NCI-H1092 (cell line): ENCODE measurements around the gene XXYLT1.
"Not testable (repeated sequence)": the region's sequence is repeated elsewhere in the genome, so short reads cannot be mapped to it uniquely, and the experiment has no call there.

Source experiments
- DNase-seq: peaks from one replicate; lab custom pipeline; 2025; lab: John Stamatoyannopoulos, UW

Gene XXYLT1

DNA sequence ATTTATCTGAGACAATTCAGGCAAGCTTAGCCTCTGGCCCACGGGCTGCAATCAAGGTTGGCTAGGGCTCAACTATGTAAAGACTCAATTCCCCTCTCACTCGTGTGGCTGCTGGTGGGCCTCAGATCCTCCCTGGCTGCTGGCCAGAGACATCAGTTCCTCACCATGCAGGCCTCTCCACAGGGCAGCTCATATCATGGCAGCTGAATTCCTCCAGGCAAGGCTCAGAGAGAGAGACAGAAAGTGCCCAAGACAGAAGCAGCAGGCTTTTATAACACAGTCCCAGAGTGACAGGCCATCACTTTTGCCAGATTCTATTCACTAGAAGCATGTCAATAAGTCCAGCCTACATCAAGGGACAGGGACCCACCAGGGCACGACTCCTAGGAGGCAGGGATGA is 63.2 kb downstream of the XXYLT1 start:
- DNase-seq: no peak

DNA sequence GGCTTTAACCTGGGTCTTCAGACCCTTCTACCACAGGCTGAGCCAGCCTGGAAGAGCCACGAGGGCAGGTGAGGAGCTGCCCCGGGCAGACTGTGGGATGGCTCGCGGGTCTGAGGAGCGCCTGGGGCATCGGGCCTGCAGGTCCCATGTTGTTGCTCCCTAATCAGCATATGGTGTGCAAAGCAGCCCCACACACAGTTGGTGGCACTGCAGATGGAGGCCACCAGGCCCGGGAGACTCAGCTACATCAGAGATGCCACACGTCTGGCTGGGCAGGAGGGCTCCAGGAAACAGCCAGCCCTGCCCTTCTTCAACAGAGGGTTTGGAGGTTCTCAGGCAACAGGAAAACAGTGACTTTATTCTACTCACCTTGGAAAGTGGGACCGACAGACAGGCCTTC is 63.9 kb downstream of the XXYLT1 start:
- no peak for DNase-seq

GRCh38 chr3:195204360-195205163 is 66.4 kb downstream of the XXYLT1 start:
- peak; percentile 62 for DNase-seq

GRCh38 chr3:195203606-195204005 is 67.4 kb downstream of the XXYLT1 start:
- no peak for DNase-seq

DNA sequence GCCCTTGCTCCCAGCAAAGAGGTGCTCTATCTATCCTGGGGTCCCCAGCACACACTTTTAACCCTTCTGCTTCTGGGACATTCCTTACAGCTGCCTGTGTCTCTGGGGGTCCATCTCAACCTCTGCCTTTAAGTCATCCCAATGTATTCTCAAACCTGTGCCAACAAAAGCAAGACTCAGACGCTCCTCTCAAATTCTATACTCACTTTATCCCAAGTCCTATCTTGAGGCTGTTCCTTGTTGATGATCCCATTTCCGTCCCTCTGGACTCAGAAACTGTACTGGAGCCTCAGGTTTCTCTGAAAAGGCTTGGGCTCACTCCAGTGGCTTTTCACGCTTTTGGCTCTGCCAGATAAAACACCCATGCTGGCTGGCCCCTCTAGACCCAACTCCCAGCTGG is 69.7 kb downstream of the XXYLT1 start:
- DNase-seq: no peak

DNA sequence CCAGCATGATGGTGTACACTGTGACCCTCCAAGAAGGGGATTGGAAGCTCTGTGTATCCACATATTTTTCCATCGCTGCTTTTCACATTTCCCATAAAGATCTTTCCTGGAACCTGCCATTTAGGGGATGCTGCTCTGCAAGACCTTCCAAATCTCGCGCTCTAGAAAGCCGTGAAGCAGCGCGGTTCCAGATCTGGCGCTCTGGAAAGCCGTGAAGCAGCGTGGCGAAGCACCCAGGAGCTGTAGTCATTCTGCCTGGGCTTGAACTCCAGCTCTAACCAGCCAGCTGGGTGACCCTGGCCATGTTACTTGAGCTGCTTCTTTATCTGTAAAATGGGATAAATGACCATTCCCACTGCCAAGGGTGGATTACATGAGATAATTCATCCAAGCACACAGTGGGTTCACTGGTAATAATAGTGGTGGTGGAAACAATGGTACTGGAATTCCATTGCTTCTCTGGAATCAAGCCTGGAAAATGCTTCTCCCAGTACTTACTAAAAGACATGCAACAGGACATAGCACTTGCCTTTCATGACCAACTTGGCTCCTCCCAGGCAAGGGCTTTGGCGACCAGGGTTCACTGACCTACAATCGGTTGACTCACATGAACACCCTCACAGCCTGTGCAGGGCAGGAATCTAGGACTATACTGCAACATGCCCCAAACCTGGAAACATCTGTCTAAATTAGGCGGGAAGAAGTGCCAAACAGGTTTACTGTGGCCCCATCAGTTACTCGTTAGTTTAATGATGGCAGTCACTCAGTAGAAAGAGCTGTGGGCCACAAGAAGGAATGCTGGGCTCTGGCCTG is 70.7 kb downstream of the XXYLT1 start:
- no peak for DNase-seq

DNA sequence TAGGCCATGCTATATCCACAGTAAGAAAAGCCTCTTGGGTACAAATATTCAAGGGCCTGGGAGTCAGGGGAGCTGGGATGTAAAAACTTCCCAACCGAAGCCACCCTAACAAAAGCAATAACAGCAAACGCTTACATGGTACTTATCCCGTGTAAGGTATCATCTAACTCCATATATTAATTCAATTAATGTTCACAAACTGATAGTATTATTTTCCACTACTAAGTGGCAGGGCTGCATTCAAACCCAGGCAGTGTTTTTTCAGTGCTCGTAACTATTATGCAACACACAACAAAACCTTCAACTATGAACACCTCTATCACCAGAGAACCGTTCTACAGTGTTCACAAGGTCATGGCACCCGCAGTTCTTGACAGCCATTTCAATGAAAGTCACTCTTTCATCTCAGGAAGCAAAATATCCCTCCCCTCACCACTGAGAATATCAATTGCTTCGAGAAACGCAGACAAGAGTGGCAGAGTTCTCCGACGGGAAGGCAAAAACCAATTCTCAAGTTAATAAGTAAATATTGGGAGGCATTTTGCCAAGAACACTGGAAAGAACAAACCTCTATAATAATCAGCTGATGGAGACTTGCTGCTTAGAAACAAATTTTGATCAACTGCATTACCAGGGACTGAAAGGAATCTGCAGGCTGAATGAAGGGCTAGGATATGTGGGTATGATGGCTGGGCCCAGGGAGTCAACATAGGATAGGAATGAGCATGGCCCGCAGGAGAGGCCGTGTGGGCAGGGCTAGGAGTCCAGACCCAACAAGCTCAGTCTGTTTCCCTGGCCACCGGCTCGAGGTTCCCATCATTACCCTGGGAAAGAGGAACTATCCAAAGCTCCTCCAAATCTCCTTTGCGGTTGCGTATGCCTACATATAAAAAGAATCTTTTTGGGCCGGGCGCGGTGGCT is 72.3 kb downstream of the XXYLT1 start:
- no peak for DNase-seq

GRCh38 chr3:195197765-195198425 is 73.1 kb downstream of the XXYLT1 start:
- DNase-seq: no peak

DNA sequence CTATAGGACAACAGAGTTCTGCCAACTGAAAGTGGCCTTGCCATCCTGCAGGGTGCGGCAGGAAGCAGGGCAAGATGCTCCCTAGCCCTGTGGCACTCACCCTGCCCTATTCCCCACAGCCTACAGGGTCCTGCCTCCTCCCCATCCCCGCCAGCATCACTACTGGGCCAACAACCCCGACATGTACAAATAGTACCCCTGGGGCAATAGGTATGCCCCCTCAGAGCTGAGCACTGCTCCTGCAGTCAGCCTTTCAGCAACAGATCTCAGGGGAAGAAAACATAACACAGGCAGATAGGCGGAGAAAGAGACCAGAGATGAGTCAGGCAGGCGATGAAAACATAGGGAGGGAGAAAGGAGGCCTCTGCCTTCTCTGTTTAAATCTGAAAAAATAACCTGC is 74.7 kb downstream of the XXYLT1 start:
- no peak for DNase-seq

DNA sequence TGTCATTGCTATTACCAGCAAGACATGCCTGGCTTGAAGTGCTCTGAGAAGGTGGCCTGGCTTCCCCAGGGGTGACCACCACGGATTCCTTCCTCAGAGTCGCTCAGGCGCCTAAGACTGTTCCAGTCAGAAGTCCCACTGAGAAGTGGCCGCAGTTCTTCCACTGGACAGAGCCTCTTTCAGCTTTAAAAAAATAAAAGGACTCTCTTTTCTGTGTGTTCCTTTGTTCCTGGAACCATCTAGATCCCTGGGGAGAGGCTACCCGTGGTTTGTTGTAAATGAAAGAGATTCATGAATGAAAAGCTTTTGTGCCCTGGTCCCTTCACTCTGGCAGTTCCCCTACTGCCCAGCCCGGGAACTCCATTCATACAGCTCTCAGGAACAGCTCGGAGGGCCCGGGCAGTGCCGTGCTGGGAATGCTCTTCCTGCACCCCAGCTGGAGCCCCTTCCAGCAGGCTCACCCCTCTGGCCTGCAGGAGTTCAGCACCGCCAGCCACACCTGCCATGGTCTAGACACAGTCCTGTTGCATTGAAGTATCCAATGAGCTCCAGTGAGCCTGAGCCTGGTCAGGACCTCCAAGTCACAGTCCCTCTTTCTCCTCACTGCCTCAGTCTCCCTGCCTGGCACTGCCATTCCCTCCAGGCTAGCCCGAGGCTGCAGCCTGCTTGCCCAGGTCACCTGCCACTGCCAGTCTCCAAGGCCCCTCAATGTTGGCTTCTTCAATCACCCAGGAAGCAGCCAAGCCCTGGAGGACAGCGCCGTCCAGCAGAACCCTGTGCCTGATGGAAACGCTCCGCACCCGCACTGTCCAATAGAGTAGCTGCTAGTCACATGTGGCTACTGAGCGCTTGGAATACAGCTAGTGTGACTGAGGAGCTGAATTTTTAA is 75.4 kb downstream of the XXYLT1 start:
- DNase-seq: peak; percentile 79

DNA sequence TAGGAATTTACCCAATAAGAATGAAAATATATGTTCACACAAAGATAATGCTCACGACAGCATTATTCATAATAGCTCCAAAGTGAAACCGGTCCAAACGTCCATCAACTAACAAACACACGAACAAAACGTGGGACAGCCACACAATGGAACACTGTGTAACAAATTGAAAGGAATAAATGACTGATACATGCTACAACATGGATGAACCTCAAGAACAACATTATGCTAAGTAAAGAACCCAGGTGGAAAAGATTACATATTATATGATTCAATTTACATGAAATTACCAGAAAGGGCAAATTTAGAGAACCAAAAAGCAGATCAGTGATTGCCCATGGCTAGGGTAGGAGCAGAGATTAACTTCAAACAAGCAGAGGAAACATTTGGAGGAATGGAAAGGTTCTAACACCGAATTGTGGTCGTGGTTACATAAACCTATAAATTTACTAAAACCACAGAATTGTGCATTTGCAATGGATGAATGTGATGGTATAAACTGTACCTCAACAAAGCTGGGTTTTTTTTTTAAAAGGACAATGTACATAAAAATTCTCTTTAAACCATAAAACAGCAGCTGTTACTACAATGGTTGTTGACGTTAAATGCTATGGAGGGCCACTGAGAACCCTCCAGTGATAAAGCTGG is 76.3 kb downstream of the XXYLT1 start:
- peak; percentile 75 for DNase-seq

- no peak for DNase-seq
Observed at GRCh38 chr3:195191580-195191979, 79.4 kb downstream of the XXYLT1 start.

GRCh38 chr3:195189821-195190220 is 81.1 kb downstream of the XXYLT1 start:
- DNase-seq: no peak

DNA sequence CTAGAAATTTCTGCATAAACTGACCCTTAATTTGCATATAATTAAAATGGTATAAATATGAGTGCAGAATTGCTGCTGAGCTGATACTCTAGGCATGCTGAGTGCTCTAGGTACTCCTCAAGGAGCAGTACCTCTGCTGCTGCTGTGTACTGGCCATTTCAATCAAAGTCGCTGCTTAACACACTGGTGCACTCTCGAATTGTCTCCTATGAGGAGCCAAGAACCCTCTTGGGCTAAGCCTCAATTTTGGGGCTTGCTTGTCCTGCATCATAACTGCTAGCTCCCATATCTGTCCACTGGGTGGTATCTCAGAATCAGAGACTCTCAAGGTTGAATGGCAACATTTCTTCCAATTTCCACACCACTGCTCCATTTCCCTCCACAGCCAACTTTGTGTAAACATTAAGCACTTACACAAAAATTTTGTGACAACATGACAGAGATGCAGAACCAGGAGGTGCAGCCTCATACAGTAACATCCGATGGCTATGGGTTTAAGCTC is 82.5 kb downstream of the XXYLT1 start:
- no peak for DNase-seq

- no peak for DNase-seq
Observed at GRCh38 chr3:195187609-195188425, 83.1 kb downstream of the XXYLT1 start.

- DNase-seq: not testable (repeated sequence)
Observed at GRCh38 chr3:195186710-195187047, 84.3 kb downstream of the XXYLT1 start.

- DNase-seq: no peak
Observed at GRCh38 chr3:195186041-195186709, 84.8 kb downstream of the XXYLT1 start.

- DNase-seq: no peak
Observed at GRCh38 chr3:195185583-195185982, 85.4 kb downstream of the XXYLT1 start.
